GM19099 (cell line): ENCODE data around the gene TBC1D9B.

ENCODE experiments used
- POLR2A ChIP-seq: IDR thresholded peaks from 3 replicates; pipeline ENCODE4 v1.6.1; 2011; ENCODE audit warnings: low read depth; ENCODE audit not compliant: insufficient read length; ENCODE audit errors: extremely low read depth

TBC1D9B gene

DNA sequence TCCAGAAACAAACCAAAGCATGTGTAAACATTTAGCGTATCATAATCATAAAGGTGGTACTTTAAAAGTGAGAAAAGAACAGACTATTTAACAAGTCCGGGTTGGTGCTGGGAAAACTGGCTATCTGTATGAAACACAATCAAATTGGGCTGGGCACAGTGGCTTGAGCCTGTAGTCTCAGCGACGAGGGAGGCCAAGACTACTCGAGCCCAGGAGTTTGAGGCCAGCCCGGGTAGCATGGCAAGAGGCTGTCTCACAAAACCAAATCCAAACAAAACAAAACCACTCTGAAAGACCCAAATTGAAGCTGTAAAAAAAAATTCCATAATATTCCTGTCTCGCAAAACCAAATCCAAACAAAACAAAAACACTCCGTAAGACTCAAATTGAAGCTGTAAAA is 53.3 kb downstream of the TBC1D9B start:
- no peak for TF ChIP-seq POLR2A

DNA sequence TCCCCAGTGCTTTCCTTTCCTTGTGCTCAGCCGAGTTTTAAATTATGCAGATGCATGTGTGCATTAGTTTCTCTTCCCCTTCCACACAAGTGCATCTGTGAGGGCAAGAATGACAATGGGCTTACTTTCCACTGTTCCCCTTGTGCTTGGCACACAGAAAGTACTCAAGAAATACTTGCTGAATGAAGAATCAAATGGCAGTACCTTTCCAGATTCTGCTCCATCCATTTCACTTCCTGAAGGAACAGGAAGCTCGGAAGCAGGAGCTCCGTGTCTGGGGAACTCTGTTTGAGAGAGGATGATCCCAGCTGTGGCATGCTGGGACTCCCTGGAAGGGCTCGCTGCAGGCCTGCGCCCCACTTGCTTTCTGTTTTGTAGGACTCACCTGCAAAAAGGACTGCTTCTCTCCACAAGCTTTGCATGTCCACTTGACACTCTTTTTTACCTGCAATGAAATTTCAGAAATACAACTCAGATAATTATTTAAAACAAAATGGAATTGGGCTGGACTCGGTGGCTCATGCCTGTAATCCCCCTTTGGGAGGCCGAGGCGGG is 54.6 kb downstream of the TBC1D9B start:
- peak; percentile 26 for TF ChIP-seq POLR2A

DNA sequence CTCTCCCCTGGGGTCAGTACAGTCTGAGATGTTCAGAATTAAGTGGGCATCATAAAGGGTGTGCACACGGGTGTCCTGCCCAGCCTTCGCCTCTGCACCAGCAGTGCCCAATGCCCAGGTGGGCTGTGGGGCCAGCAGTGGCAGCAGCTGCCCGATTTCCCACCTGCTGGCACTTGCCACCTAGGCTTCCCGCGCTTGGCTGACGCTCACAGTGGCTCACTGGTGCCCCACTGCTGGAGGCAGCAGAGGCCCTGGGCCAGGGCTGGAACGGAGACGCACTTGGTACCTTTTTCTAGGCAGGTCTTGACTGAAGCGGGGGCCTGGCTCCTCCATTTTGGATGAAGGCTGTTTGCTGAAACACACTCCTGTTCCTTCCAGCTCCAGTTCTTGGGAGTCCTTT is 66.1 kb downstream of the TBC1D9B start:
- no peak for TF ChIP-seq POLR2A

DNA sequence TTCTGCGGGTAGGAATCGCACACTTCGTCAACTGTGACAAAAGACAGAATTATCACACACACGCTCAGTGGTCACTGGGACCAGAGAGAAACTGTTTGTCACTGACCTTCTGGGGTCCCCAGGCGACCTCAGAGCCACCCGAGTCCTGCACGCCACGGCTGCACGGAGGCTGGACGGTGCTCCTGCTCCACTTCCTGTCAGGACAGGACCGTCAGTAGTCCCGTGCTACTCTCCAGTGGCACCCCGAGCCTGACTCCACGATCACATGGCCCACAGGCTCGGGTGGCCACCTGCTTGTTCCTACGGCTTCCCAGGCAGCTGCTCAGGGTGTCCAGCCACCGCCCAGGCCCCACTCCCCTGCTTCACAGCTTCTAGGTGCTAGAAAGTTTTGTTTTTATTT is 66.9 kb downstream of the TBC1D9B start:
- TF ChIP-seq POLR2A: no peak

DNA sequence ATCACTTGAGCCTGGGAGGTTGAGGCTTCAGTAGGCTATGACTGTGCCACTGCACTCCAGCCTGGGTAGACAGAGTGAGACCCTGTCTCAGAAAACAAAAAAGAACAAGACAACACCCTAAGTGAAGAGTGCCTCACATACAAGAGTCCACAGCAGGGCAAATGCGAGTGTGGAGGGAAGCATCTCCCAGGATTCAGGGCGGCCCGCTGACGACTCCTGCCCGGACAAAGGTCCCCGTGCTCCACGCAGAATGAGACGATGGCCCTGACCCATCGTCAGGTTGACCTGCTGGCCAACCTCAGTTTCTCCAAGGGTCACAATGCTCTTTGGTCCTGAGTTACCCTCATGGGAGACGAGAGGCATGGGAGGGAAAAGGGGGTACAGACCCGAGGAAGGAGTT is 67.4 kb downstream of the TBC1D9B start:
- TF ChIP-seq POLR2A: no peak

DNA sequence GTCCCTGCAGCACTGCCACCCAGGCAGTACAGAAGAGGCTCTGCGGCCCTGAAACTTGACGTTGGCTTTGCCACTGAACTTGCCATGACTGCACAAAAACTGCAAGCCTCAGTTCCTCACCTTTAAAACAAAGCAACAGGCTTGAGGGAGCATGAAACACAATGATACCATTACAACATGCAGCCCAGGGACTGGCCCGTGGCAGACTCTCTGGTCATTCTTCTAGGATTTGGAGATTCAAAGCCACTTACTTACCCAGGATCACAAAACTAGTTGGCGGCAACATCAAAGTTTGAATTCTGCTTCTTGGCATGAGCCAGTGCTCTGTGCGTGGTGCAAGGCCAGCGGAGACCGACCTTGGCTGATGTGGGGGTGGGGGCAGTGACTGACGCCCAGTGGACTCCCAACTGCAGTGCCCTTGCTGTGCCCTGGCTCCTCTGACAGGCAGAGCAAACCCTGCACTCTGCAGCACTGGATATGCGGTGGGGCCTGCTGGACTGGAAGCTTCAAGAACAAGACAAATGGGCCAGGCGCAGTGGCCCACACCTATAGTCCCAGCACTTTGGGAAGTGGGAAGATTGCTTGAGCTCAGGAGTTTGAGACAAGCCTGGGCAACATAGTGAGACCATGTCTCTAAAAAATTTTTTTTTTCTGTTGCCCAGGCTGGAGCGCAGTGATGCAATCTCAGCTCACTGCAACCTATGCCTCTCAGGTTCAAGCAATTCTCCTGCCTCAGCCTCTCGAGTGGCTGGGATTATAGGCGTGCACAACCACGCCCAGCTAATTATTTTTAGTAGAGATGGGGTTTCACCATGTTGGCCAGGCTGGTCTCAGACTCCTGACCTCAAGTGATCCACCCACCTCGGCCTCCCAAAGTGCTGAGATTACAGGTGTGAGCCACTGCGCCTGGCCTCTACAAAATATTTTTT is 68.1 kb downstream of the TBC1D9B start:
- TF ChIP-seq POLR2A: no peak

DNA sequence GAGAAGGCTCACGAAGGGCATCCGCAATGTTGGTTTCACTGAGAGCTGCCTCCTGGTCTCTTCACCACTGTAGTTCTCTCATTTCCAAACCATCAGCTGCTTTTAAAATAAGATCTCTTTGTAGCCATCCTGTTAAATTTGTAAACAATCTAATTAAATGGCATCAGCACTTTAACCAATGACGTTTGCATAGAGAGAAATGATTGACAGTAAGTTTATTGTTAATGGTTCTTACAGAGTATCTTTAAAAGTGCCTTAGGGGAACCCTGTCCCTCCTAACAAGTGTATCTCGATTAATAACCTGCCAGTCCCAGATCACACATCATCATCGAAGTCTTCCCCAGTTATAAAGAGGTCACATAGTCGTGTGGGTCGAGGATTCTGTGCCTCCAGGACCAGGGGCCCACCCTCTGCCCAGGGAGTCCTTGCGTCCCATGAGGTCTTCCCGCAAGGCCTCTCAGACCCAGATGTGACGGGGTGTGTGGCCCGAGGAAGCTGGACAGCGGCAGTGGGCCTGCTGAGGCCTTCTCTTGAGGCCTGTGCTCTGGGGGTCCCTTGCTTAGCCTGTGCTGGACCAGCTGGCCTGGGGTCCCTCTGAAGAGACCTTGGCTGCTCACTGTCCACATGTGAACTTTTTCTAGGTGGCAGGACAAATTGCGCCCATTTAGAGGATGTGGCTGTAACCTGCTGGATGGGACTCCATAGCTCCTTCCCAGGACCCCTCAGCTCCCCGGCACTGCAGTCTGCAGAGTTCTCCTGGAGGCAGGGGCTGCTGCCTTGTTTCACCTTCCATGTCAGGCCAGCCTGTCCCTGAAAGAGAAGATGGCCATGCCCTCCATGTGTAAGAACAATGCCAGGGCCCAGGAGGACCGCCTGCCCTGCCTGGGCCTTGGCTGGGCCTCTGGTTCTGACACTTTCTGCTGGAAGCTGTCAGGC is 70.4 kb downstream of the TBC1D9B start:
- no peak for TF ChIP-seq POLR2A

DNA sequence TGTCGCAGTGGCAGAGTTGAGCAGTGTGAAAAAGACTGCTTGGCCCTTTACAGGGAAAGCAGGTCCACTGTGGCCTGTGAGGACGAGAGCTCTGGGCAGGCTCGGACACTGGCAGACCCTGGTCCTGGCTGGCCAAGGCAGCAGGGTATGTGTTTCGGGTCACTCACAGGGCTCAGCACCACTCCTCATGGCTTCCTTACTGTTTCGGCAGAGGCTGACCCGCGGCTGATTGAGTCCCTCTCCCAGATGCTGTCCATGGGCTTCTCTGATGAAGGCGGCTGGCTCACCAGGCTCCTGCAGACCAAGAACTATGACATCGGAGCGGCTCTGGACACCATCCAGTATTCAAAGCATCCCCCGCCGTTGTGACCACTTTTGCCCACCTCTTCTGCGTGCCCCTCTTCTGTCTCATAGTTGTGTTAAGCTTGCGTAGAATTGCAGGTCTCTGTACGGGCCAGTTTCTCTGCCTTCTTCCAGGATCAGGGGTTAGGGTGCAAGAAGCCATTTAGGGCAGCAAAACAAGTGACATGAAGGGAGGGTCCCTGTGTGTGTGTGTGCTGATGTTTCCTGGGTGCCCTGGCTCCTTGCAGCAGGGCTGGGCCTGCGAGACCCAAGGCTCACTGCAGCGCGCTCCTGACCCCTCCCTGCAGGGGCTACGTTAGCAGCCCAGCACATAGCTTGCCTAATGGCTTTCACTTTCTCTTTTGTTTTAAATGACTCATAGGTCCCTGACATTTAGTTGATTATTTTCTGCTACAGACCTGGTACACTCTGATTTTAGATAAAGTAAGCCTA is 71.3 kb downstream of the TBC1D9B start:
- TF ChIP-seq POLR2A: no peak

DNA sequence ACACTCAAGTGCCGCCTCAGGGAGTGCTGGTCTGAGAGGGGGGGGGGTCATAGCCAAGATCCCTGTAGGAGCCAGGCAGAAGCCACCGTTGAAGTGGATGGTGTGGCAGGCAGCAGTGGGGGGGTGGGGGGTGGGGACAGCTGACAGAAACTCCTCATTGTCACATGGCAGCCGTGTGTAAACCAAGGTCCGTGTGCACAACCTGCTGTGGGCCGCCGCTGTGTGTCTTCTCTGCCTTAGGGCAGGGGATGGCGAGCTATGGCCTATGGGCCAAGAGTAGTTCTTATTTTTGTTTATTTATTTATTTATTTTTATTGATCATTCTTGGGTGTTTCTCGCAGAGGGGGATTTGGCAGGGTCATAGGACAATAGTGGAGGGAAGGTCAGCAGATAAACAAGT is 73.6 kb downstream of the TBC1D9B start:
- TF ChIP-seq POLR2A: no peak

DNA sequence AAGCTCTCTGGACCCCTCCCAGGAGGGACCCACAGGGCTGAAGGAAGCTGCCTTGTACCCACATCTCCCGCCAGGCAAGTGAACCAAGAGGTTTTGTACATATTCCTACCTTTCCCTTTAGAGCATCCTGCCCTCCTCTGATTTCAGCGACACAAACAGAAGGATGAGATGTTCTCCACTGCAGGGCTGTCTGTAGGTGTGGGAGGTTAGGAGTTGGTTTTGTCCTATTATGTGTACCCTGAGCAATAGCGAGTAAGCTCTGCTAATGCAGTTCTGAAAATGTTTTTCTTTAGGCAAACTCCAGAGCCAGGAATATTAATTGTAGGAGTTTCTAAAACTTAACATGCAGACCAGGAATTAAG is 74.0 kb downstream of the TBC1D9B start:
- no peak for TF ChIP-seq POLR2A

DNA sequence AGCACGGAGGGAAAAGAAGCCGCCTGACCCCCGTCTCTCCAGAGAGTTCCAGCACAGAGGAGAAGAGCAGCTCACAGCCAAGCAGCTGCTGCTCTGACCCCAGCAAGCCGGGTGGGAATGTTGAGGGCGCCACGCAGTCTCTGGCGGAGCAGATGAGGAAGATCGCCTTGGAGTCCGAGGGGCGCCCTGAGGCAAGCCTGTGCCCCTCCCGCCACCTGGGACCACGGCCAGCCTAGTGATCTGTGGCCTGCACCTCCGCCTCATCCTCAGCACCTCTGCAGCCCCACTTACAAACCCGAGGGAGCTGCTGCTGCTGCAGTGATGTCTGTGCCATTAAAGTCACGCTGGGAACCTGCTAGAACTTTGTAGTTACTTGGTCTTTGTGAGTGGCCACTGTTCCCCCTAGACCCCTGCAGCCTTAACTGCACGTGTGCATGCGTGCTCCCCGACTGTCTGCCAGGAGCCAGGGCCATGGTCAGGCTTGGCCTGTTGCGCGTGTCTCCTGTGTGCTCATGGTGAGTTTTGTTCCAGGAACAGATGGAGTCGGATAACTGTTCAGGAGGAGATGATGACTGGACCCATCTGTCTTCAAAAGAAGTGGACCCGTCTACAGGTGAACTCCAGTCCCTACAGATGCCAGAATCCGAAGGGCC is 74.5 kb downstream of the TBC1D9B start:
- TF ChIP-seq POLR2A: no peak

DNA sequence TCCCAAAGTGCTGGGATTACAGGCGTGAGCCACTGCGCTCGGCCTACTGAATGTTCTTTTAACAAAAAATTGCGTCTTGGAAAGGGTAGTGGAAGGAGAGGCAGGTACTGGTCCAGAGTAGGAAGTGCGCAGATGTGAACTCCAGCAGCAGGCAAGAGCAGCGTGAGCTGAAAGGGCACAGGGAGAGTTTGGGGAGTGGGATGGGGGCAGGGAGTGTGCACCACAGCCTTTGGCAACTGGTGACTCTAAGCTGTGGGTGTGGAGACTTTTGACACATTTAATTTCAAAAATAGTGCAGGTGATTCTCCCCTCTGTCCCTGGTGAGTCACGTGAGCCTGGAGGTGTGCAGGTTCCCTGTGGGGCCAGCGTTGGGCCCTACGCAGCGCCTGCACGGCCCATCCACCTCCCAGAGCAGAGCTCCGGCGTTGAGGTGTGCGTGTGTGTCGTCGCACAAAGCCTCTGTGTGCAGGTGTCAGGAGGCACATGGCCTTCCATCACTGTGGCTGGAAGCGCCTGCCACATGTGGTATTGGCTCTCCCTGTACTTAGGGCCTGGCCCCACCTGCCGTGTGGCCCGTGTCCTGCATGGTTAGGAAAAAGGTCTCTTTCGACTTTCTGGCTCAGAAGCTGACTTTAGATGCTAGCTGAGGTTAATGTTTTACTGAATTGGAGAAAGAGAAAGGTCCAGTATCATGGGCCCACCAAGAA is 75.5 kb downstream of the TBC1D9B start:
- TF ChIP-seq POLR2A: no peak

DNA sequence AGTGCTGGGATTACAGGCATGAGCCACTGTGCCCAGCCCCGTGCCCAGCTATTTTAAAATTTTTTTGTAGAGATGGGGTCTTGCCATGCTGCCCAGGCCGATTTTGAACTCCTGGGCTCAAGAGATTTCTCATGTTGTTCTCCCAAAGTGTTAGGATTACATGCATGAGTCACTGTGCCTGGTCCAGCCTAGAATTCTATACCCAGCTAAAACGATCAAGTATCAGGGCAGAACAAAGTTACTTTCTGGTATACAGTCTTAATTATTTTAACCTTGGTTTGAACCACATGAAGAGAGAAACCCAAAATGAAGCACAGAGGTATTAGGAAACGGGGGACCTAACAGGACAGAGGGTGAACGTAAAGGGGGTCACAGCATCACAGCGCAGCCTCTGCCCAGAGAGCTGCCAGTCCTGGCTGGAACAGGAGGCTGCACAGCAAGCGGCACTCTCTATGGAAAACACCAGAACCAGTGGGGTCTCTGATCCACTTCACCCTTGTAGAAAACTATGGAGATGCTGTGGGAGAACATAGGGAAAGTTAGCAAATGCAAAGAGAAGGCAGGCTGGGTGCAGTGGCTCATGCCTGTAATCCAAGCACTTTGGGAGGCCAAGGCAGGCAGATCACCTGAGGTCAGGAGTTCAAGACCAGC is 76.8 kb downstream of the TBC1D9B start:
- no peak for TF ChIP-seq POLR2A
